Measurements from ENCODE around the gene NCK2.
A peak's percentile ranks its signal among the peaks of the same experiment; 100 is the strongest.

The NCK2 gene

DNA sequence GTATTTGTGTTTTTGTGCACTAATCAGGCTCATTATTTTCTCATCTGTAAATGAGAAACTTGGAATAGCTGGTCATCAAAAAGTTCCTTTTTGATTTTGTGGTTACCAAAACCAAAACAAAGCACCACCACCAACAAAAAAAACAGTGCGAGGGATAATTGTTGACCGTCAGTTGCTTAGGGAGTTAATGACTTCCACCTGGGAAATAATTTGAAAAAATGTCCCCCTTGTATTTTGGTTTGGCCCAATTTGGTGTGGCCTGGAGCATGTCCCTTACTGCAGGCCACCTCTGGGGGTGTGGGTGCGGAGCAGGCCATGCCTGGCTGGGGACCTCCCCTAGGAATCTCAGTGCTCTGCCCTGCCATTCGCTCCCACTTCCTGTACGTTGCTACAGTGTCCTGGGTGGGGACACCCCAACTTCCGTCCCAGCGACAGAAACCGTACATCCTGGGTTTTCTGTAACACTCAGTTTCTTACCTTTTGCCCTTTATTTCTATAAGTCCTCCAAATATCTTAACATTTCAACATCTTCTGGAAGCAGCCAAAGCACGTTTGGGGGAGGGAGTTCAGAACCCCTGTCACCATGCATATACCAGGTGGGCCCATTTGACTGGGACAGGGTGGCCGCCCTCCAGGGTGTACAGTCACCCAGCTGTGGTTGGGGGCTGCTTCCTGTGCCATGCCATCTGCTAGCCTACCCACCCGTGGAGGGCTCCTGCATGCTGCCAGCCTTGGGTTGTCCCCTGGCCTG, 31.3 kb downstream of the NCK2 start:
- DNase-seq (ENCODE audit: low read depth in 2 of 2): no peak

GRCh38 chr2:105776560-105776928, 31.8 kb downstream of the NCK2 start:
- no peak for DNase-seq (ENCODE audit: low read depth in 2 of 2)

DNA sequence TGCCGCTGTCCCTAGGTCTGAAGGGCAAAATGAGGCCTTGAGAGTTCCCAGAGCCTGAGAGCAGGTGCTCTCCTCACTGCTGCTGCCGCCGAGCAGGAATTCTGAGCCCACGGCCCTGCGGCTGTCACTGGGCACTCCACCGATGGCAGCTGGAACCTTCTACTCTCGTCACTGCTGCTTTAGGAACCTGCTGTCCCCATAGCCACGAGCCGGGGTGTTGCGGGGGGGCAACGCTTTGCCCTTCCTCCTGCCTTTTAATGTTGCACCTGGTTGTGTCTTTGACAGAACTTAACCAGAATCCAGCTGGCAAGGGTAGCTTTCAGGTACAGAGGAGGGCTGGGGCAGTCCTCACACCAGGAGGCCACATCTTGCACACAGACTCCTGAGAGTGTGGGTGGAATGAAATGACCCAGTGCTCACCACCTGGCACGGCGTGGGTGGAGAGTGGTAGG, 32.3 kb downstream of the NCK2 start:
- DNase-seq (ENCODE audit: low read depth in 2 of 2): no peak

DNA sequence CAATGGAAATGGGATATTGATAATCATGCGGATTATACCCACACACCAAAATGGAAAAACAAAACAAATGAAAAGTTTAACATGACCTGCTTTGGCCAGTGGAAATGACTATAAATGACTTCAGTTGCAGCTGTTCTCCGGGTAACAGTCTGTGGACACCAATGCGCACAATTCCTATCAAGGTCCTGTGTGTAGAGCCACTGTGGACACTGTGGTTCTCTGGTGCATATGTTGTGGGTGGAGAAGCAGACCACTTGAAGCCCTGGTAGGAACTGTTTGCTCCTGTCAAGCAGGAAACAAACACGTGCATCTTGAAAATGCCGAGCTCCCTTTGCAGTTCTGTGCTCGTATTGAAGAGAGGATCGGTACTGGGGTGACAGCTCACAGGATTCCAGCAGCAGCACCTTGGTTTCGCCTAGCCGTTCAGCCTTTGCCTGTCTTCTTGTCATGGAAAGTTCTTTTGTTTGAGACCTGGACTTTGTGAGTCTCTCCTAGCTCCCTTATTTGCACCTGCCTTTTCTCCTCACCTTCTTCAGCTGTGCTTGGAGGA, 32.9 kb downstream of the NCK2 start:
- no peak for DNase-seq (ENCODE audit: low read depth in 2 of 2)

- no peak for DNase-seq (ENCODE audit: low read depth in 2 of 2)
These were observed 33.4 kb downstream of the NCK2 start for GRCh38 chr2:105778080-105778607.

DNA sequence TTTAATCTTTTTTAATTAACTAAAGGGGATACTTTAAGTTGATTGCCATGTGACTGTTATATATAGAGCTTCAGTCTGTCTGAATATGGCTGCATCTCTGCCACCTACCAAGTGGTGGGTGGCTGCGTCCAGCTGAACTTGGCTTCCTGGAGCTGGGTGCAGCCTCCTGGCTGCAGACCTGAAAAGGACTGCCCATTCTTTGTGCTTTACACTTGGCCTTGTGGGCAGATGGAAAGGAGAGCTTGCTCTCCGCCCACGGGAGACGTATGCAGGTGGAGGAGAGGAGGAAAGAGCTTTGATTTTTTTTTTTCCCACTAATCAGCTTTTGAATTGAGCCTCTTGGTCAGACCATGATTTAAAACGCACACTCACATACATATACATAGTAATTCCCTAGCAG, 34.7 kb downstream of the NCK2 start:
- DNase-seq (ENCODE audit: low read depth in 2 of 2): no peak

DNA sequence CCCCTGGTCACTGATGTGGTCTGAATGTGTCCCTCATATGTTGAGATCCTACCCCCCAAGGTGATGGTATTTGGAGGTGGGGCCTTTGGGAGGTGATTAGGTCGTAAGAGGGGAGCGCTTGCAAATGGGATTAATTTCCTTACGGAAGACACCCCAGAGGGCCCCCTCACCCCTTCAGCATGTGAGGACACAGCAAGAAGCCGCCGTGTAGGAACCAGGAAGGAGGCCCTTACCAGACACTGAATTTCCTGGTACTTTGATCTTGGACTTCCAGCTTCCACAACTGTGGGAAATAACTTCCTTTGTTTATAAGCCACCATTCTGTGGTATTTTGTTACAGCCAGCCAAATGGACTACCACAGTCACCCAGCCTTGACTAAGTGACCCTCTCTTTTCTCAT, 35.9 kb downstream of the NCK2 start:
- no peak for DNase-seq (ENCODE audit: low read depth in 2 of 2)

DNA sequence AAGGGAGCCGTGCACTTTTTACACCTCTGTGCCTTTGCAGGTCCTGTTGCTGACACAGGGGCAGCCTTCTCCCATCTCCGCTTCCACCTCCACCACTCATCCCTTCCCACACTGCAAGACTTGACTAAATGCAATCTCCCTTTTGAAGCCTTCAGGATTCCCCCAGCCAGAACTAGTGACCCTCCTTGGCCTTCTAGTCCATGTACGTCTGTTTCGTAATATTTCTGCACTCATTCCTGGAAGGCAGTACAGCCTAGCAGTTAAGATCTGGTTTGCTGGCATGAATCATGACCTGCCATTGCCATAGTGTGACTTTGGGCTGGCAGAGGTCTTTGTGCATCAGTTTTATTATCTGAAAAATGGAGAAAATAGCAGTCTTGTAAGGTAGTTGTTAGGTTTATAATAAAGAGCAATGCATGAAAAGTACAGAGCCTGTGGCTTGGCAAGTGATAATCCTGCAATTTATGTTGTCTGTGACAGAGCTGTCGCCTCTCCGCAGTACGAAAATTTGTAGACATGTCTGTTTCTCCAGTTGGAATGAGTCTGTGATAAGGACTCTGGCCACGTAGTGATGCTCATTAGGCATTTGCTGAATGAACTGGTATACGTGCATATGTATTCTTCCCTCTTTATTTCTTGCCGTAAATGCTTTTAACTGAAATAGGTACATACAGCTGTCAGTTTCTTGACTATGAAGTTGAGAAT, 36.7 kb downstream of the NCK2 start:
- no peak for DNase-seq (ENCODE audit: low read depth in 2 of 2)

- no peak for DNase-seq (ENCODE audit: low read depth in 2 of 2)
These were observed 37.4 kb downstream of the NCK2 start for GRCh38 chr2:105782123-105782522.

DNA sequence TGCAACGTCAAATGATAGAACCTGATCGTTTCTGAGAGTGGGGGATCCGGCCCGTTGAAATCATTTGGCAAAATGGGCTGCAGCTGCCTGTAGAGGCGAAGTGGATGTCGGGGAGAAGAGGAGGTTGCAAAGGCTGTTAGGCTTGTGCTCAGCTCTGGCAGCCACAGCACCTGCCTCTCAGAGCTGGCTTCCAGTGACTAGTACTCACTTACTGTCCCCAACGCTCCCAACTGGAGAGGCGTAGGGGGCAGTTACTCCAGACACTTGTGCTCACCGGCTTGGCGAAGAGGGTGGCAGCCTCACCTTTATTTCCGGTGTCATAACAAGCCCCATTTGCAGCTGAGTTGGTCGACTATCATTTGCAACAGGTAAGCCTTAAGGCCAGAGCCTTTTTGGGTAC, 37.9 kb downstream of the NCK2 start:
- no peak for DNase-seq (ENCODE audit: low read depth in 2 of 2)

GRCh38 chr2:105783151-105783738, 38.5 kb downstream of the NCK2 start:
- no peak for DNase-seq (ENCODE audit: low read depth in 2 of 2)

DNA sequence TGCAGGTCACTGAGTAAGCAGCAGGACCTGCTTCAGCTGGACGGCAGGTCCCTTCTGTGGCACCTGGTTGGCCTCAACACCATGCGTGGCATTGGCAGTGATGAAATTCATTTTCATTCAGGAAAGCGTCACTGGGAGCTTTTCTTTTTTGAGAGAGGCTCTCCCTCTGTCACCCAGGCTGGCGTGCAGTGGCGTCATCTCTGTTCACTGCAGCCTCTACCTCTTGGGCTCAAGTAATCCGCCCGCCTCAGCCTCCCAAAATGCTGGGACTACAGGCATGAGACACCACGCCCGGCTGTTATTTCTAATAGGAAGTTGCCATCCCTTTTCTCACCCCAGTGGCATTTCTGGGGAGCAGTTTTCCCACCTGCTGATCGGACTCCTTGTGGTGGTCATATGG, 39.3 kb downstream of the NCK2 start:
- no peak for DNase-seq (ENCODE audit: low read depth in 2 of 2)

GRCh38 chr2:105784589-105784988, 39.9 kb downstream of the NCK2 start:
- DNase-seq (ENCODE audit: low read depth in 2 of 2): no peak

DNA sequence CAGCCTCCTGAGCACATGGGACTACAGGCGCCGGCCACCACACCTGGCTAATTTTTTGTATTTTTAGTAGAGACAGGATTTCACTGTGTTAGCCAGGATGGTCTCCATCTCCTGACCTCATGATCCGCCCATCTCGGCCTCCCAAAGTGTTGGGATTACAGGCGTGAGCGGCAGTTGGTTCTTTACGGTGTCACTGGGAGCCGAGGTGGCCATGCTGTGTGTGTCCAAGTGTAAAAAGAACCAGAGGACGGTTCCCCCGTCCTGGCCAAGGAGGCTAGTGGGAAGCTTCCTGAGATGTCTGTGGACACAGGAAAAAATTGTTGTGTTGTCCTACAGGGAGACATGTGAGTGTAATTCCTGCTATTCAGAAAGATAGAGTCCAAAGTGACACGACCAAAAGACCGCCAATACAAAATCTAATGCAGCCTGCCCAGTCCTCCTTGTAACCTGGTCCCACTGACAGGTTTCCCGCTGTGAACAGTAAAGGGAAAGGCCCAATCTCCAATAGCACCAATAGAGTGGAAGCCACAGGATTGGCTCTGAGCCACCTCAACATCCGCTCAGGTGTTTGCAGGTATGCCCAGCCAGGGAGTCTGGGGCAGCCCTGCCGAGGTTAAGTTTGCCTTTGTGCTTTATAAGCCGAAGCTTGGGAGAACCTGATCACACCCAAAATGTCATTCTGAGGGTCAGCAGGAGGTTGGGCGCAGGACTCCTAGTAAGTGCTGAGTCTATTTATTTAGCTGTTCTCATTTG, 40.6 kb downstream of the NCK2 start:
- DNase-seq (ENCODE audit: low read depth in 2 of 2): no peak

GRCh38 chr2:105786231-105787230, 41.8 kb downstream of the NCK2 start:
- no peak for DNase-seq (ENCODE audit: low read depth in 2 of 2)

GRCh38 chr2:105787376-105788318, 42.9 kb downstream of the NCK2 start:
- no peak for DNase-seq (ENCODE audit: low read depth in 2 of 2)

DNA sequence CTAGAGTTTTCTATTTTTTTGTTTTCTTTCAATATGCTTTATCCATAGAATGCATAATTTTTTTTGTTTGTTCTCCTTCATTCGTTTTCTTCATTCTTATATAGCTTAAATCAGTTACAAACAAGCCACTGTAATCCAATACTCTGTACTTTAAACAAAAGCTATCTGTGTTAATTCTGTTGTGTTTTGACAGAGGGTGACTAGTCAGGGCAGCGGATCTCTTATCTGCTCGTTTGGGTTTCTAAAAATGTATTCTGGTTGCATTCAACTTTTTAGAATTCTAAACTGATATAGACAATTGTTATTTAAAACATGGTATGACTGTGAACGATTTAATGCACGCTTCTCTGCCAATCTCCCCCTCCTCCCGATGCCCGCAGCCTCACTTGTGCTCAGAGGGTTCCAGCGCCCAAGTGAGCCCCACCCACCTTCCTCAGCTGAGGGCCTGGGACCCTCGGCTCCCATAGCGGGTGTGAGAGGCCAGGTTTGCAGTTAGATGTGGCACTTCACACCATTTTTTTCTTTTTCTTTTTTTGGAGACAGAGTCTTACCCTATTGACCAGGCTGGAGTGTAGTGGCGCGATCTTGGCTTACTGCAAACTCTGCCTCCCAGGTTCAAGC, 44.1 kb downstream of the NCK2 start:
- DNase-seq (ENCODE audit: low read depth in 2 of 2): no peak

DNA sequence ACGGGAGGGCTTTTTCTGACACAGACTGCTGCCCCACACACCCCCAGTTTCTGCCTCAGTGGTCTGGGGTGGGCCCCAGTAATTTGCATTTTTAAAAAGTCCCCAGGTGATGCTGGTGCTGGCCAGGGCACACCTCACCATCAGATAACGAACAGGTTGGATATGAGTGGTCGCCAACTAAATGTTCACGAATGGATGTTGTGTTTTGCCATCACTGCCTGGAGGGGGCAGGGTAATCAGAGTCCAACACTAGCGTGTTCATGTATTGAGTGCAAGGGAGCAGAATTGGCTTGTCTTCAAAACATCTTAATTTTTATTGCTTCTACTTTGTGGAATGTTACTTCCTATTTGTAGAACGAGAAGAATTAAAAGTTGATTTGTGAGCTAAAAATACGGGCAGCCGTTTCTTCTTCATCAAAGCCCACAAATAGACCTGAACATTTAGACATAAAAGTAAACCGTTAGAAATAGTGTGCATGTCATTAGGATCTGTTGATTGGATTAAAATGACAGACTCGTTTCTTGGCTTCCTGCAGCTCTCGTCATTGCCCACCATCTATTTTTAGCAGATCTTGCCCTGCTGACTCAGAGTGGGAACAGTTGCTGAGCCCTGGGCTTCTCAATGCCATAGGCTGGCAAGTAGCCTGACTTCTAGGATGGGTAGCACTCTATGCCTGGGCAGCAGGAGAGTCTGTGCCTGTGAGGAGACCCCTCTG, 45.2 kb downstream of the NCK2 start:
- peak; percentile 27 to 31 for DNase-seq (ENCODE audit: low read depth in 2 of 2)

All from fibroblast of skin of left quadriceps (primary cell).